Vagina (tissue), 2 donors: Measurements from ENCODE around the gene ALKBH8. TPM values are rescaled to one million over a fixed set of nuclear protein-coding genes. Genes with fewer than 3 reads are reported as not detected.

Experiments
- DNase-seq, 2 donors: peaks; one replicate each; pipeline ENCODE4 v3.0.0-alpha.2; 2017; ENCODE audit errors: extremely low spot score in 2 of 2
- H3K27ac ChIP-seq: fragments of 200-600 bp; sonication (generic); one replicate; pipeline ENCODE4 v1.5.1; 2019
- H3K27me3 ChIP-seq: fragments of 200-600 bp; sonication (generic); one replicate; pipeline ENCODE4 v1.5.1; 2019
- H3K36me3 ChIP-seq, 2 donors: fragments of 200-600 bp; sonication (generic); one replicate each; pipeline ENCODE4 v1.5.1; 2017 to 2019
- H3K4me1 ChIP-seq: fragments of 200-600 bp; sonication (generic); one replicate; pipeline ENCODE4 v1.5.1; 2019
- H3K4me3 ChIP-seq, 2 donors: fragments of 200-600 bp; sonication (generic); 1 replicate in 1 of 2; 2 replicates in 1 of 2; pipeline ENCODE4 v1.5.1; 2016 to 2019
- H3K9me3 ChIP-seq: fragments of 200-600 bp; sonication (generic); one replicate; pipeline ENCODE4 v1.5.1; 2019
- POLR2A ChIP-seq, 2 donors: fragments of 450-650 bp; IDR thresholded peaks; one replicate each; pipeline ENCODE4 v1.6.1; 2017; ENCODE audit warnings: antibody characterized with exemption in 2 of 2, mild to moderate bottlenecking in 2 of 2, moderate library complexity in 2 of 2
- POLR2AphosphoS5 ChIP-seq, 2 donors: sonication (generic); formaldehyde crosslinking; IDR thresholded peaks; one replicate each; pipeline ENCODE4 v1.9.0; 2017; ENCODE audit warnings: antibody characterized with exemption in 2 of 2, mild to moderate bottlenecking in 2 of 2, low read depth in 1 of 2; ENCODE audit not compliant: insufficient read depth in 1 of 2
- intact Hi-C: fragments of 100-400 bp; cut with DNase I; formaldehyde crosslinking; loops from one replicate; pipeline ENCODE4 v1.15.1; 2023
- total RNA-seq: library from RNA; depleted of rRNA; stranded (reverse); fragments of >200 nt; gene quantifications from one replicate; pipeline ENCODE4 v1.2.3, GENCODE V29; 2016
- TF ChIP-seq, protein P1 (sequence below), 3 experiments: fragments of 450-650 bp in 2 of 3; fragments of 200-600 bp in 1 of 3; sonication (generic) in 1 of 3; IDR thresholded peaks; one replicate each; pipeline ENCODE4 v1.5.1; 2017 to 2019; ENCODE audit warnings: antibody characterized with exemption in 3 of 3, mild to moderate bottlenecking in 2 of 3, moderate library complexity in 2 of 3

ALKBH8 gene
- total RNA-seq, 1 donor from 2014 or later = 3.4 TPM

DNA sequence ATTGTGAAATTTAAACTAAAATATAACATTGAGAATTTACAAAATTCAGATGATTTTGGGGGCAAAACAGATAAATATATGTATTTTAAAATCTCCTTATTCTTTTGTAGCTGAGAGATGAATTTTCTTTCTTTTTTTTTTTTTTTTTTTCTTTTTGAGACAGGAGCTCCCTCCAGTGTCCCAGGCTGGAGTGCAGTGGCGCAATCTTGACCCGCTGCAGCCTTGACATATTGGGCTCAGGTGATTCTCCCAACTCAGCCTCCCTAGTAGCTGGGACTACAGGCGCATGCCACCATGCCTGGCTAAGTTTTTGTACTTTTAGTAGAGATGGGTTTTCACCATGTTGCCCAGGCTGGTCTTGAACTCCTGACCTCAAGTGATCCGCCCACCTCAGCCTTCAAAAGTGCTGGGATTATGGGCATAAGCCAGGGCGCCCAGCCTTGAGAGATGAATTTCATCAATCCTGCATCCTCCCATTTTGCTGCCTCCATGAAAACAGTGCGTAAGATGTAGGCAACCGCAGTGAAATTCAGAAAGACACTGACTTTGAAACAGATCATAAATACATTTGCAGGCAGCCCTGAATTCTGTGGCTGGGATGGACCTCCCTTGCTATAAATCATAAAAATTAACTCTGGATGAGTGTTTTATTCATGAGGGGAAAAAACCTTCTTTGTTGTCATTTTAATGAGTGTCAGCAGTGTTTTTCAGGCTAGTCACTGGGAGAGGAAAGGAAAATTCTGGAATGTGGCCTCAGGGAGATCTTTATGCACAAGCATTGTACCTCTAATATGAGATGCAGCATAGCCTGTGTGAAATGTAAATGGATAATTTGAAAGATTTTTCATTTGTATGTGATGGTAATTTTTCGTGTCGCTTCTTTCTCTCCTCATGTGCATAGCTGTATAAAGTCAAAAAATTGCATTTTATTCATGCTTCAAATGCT lies 39.8 kb upstream of the ALKBH8 start:
- H3K27ac ChIP-seq = no peak overlapping the region
- H3K4me3 ChIP-seq = no peak overlapping the region
- TF ChIP-seq POLR2A (IDR thresholded peaks at IDR 0.05) (no peak), POLR2AphosphoS5 (IDR thresholded peaks at IDR 0.05; ENCODE audit: insufficient read depth in 1 of 2, low read depth in 1 of 2) (no peak)
- TF ChIP-seq, protein P1, sequence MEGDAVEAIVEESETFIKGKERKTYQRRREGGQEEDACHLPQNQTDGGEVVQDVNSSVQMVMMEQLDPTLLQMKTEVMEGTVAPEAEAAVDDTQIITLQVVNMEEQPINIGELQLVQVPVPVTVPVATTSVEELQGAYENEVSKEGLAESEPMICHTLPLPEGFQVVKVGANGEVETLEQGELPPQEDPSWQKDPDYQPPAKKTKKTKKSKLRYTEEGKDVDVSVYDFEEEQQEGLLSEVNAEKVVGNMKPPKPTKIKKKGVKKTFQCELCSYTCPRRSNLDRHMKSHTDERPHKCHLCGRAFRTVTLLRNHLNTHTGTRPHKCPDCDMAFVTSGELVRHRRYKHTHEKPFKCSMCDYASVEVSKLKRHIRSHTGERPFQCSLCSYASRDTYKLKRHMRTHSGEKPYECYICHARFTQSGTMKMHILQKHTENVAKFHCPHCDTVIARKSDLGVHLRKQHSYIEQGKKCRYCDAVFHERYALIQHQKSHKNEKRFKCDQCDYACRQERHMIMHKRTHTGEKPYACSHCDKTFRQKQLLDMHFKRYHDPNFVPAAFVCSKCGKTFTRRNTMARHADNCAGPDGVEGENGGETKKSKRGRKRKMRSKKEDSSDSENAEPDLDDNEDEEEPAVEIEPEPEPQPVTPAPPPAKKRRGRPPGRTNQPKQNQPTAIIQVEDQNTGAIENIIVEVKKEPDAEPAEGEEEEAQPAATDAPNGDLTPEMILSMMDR (IDR thresholded peaks at IDR 0.05) = no peak
- no peaks in the 10 kb centered on the region for H3K36me3 ChIP-seq
- H3K4me1 ChIP-seq = no peaks in the 10 kb centered on the region
- H3K9me3 ChIP-seq = no peaks in the 10 kb centered on the region
- H3K27me3 ChIP-seq = no peaks in the 10 kb centered on the region
- intact Hi-C loops = no loop called here
- DNase-seq = no peak

DNA sequence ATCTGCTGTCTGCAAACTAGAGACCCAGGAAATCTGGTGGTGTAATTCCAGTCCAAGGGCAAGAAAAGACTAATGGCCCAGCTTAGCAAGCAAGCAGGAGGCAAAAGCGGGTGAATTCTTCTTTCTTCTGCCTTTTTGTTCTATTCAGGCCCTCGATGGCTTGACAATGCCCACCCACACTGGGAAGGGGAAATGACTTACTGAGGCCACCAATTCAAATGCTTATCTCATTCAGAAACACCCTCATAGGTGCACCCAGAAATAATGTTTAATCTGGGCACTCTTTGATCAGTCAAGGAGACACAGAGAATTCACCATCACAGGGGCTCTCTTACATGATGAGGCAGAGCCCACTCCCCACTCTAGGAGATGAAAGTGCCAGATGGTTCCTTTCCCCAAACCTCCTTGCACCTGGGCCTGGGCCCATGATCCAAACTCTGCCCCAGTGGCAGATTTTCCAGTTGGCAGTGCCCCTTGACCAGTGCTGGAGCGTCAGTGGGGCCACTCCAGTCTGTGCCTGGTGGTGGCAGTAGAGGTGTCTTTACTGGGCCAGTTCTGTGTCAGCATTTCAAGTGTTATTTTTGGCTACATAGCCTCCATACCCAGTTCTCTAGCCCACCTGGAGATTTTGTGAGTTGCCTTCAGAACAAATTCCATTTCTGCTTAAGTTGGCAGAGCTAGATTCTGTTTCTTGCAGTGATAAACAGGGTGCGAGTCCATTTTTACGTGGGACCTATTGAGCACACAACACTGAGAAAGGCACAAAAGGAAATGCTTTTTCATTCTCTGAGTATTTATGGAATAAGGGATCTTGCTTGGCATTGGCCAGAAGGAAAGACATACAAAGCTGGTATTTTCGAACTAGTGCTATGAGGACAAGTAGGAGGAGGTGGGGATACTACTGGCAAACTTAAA lies 32.9 kb upstream of the ALKBH8 start:
- Histone ChIP-seq H3K27me3 (no peaks in the 10 kb centered on the region), H3K27ac (no peak overlapping the region), H3K36me3 (no peaks in the 10 kb centered on the region), H3K9me3 (no peaks in the 10 kb centered on the region), H3K4me3 (no peak overlapping the region), H3K4me1 (no peaks in the 10 kb centered on the region)
- intact Hi-C loops = loop anchor here (10.0 kb wide), 1 partner anchor 86 kb away; no protein-coding TSS in a partner anchor
- no peak for TF ChIP-seq POLR2AphosphoS5 (IDR thresholded peaks at IDR 0.05; ENCODE audit: insufficient read depth in 1 of 2, low read depth in 1 of 2)
- TF ChIP-seq, protein P1 (IDR thresholded peaks at IDR 0.05) = no peak
- TF ChIP-seq POLR2A (IDR thresholded peaks at IDR 0.05) = no peak
- no peak for DNase-seq

DNA sequence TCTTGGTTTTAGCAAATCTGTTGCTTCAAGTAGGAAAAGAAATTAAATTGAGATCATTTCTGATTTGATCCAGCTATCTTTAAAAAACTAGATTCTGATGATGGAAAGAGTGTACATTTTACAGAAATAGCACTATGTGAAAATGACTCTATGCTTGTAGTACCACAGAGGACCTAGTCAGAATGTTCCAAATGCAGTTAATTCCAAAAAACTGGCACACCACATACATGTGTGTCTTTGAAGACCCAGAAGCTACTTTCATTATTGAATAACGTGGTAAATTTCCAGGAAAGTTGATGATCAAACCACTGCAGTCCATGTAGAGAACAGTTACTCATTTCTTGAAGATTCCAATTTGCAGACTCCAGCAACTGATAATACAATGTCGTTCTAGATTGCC lies 29.2 kb upstream of the ALKBH8 start:
- Histone ChIP-seq H3K27ac (no peak overlapping the region), H3K9me3 (no peaks in the 10 kb centered on the region), H3K36me3 (no peaks in the 10 kb centered on the region), H3K27me3 (peaks cover 3% of the 10 kb centered on the region), H3K4me1 (peaks cover 17% of the 10 kb centered on the region), H3K4me3 (no peak overlapping the region)
- DNase-seq = no peak
- intact Hi-C loops = loop anchor here (10.0 kb wide), 1 partner anchor 90 kb away; no protein-coding TSS in a partner anchor
- TF ChIP-seq, protein P1 (IDR thresholded peaks at IDR 0.05) = no peak
- TF ChIP-seq POLR2AphosphoS5 (IDR thresholded peaks at IDR 0.05; ENCODE audit: insufficient read depth in 1 of 2, low read depth in 1 of 2) (no peak), POLR2A (IDR thresholded peaks at IDR 0.05) (no peak)

DNA sequence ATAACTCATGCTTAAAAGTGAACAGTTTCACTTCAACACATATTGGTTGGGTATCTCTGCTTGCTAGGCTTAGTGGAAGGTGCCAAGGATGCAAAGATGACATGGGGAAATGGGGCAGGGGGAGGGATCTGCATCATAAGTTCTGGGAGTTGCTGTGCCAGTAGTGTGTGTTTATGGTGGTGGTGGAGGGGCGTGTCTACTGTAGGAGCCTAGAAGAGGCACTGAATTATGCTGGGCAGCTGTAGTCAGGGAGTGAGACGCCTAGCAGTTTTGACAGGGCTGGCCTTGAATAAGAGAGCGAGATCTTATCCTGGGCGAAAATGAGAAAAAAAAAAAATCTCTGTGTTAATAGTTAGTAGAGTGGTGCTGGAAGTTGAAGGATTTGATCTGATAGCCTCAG lies 28.4 kb upstream of the ALKBH8 start:
- Histone ChIP-seq H3K36me3 (no peaks in the 10 kb centered on the region), H3K27me3 (peaks cover 3% of the 10 kb centered on the region), H3K9me3 (no peaks in the 10 kb centered on the region), H3K4me3 (no peak overlapping the region), H3K27ac (no peak overlapping the region), H3K4me1 (peaks cover 18% of the 10 kb centered on the region)
- no peak for DNase-seq
- intact Hi-C loops = loop anchor here (10.0 kb wide), 1 partner anchor 91 kb away; no protein-coding TSS in a partner anchor
- TF ChIP-seq, protein P1 (IDR thresholded peaks at IDR 0.05) = no peak
- TF ChIP-seq POLR2A (IDR thresholded peaks at IDR 0.05) (no peak), POLR2AphosphoS5 (IDR thresholded peaks at IDR 0.05; ENCODE audit: insufficient read depth in 1 of 2, low read depth in 1 of 2) (no peak)
